IPS DF 19.7 (cell line): Measurements from ENCODE around the gene OPTC.
"Not testable (repeated sequence)": the region's sequence is repeated elsewhere in the genome, so short reads cannot be mapped to it uniquely, and the experiment has no call there.

Source experiments
- DNase-seq: peaks from one replicate; pipeline ENCODE4 v3.0.0-alpha.2; 2013; ENCODE audit warnings: low read depth, low spot score

OPTC gene, protein sequence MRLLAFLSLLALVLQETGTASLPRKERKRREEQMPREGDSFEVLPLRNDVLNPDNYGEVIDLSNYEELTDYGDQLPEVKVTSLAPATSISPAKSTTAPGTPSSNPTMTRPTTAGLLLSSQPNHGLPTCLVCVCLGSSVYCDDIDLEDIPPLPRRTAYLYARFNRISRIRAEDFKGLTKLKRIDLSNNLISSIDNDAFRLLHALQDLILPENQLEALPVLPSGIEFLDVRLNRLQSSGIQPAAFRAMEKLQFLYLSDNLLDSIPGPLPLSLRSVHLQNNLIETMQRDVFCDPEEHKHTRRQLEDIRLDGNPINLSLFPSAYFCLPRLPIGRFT

DNA sequence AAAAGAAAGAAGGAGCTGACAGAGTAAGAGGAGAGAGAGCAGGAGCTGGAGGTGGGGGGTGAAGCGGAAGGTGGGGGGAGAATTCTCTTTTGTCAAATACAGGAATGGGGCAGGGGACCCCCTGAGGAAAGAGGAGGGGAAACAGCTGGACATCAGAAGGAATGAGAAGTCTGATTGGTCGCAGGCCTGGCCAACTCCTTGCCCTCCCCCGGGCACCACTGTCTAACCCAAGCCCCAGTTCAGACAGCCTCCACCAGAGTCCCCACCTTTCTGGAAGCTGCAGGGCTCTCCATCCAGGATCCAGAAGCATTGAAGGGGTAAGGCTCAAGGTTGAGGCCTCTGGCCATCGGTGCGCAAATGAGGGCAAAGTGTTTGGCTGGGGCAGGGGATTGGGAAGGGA lies at the start of gene OPTC:
Gene OPTC (plus strand): TSS at position 253 of the 400 bp plus-strand sequence. CDS start 1,853 bp downstream, outside the sequence.
- DNase-seq = no peak

DNA sequence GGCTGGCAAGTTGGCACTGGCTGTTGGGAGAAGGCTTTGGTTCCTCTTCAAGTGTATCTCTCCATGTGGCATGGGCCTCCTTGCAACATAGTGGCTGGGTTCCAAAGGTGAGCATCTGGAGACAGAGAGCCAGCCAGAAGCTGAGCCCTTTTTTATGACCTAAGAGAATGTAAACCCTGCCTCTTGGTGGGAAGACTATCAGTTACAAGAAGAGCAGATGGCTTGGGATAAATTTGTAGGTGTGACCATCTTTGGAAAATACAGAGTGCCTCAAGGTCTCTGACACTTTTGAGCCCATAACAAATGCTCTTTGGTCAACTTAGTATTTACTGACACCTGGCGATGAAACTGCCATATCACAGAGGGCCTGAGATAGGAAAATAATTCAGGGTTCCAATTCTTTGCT lies 49.8 kb upstream of the OPTC start:
- DNase-seq = no peak

DNA sequence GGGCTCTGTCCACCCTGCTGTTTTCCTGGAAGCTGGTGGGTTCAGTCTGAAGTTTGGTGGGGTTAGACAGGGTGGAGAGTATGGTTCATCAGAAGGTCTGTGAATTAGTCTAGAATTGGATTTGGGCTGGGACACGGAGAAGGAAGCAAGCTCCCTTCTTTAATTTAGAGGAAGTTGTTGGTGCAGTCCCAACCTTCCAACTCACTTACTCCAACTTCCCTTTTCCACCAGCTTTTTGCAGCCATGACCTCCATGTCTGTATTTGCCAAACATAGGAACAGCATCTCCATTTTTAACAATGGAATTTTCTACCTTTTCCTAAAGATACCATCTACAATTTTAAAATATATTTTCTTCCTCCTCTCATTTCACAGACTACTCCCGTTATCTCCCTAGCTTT lies 46.8 kb upstream of the OPTC start:
- no peak for DNase-seq

DNA sequence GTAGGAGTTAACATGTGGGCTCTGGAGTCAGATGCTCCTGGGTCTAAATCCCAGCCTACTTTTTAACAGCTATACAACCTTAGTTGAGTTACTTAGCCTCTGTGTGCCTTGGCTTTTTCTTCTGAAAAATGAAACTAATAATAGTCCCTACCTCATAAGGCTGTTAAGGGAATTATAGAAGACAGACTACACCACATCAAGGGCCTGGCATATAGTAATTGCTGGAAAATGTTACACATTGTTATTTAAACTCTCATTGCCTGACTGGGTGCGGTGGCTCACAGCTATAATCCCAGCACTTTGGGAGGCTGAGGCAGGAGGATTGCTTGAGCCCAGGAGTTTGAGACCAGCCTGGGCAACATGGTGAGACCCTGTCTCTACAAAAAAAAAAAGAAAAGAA lies 46.4 kb upstream of the OPTC start:
- DNase-seq = not testable (repeated sequence)

DNA sequence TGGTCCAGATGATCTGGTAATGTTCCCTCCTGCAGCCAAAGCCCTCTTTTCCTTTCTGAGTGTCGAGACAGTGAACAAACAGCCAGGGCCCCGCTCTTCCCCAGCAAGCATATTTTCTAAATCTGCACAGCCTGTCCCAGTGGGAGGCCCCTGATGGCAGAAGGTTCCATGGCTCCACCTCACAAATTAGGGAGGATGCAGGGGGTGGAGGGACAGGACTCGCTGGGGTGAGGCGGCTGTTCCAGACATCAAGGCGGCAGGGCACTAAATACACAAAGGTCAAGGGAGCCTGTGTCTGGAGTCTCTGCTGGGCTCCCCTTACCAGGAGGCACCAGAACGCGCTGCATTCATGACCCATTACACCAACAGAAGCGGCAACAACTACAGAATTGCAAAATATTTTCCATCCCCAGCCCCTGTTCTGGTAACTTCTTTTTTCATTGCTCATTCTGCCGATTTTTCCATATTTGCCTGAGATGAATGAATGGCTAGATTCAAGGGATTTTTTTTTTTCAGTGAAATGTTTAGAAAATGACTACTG lies 45.4 kb upstream of the OPTC start:
- DNase-seq = no peak

DNA sequence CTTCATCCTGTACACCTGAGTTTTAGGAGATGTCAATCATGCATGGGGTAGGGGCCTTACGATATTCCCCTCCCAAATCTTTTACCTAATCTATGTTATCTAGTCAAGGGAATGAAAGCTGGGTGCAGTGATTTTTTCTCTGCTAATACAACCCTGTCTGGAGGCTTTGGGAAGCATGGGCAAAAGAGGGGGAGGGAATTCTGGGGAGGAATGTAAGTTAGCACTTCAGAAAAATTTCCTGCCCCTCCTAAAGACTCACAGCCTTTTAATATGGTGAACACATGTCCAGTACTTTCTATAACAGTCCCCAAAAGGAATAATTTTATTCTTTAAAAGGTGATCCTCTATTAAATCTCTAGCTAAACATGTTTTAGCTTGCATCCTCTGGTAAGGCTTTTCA lies 44.0 kb upstream of the OPTC start:
- no peak for DNase-seq

DNA sequence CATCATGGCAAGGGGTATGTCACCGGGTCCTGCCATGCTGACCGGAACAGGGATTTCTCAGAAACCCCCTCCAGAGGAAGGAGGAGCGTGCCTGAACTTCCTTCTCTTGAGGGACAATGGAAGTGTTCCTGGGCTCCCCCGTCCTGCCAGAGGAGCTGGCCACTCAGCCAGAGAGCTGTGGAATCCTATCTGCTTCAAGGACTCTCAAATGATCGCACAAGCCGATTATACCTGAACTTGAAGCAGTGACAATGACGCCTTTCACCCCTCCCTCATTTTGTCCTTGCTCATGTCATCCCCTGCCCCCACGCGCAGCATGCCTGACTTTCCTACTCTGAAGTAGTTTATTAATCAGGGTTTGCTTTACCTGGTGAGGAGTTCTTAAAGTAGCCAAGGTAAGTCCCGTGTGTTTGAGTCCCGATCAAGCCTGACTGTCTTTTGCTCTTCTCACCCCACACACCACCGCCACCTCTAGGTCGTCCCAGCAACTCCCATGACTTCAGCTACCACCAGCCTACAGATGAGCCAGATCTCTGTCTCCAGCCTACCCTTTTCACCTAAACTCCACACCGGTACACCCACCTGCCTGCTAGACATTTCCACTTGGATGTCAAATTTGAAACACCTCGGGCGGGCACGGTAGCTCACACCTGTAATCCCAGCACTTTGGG lies 43.3 kb upstream of the OPTC start:
- no peak for DNase-seq

DNA sequence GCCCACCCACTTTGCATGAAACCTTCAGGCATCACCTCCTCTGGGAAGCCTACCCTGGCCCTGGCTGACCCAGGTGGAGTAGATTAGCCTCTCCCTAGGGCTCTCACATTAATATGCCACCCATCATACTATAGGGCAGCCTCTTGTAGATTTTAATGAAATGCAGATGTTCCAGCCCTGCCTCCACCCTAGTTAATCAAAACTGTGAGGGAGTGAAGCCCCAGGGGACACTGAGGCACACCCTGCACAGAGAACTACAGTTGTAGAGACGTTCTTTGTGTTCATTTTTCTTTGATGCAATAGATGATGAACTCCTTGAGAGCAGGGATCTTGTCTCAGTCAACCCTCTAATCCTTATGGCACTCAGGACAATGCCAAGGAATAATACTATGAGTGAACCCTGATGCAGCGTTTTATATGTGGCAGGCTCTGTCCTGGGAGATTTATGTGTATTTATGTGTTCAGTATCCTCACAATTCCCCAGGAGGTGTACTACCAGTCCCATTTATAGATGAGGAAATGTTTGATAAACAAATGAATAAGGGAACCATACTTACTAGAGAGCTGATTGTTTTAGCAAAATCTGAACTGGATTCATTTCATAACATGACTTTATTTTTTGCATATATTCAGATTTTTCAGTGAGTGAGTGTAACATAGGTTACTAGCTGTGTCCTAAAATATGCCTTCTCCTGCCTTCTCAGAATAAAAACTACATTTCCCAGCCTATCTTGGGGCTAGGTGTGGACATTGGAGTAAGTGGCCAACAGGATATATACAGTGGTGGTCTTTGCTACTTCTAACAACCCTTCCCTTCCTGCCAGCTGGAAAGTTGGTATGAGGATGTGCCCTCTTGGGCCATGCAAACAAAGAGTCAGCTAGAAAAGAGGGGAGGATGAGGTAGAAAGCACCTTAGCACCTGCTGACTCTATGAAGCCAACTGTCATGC lies 41.8 kb upstream of the OPTC start:
- no peak for DNase-seq

DNA sequence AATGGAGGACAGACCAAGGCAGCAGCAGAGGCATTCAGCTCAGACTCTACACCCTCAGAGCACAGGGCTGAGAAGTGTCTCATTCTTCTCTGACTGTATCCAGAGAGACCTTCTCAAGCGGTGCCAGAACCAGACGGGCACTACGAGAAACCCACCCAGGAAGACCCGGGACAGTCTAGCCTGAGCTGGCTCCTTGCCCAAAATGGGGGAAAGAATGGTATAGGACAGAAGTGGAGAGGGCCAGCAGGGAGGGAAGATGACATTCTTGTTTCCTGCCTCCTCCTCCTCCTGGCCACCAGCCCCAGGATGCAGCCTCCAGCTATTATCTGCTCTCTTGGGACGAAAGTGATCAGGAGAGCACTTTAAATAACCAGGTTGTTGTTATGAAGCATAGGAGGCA lies 40.9 kb upstream of the OPTC start:
- DNase-seq = no peak

DNA sequence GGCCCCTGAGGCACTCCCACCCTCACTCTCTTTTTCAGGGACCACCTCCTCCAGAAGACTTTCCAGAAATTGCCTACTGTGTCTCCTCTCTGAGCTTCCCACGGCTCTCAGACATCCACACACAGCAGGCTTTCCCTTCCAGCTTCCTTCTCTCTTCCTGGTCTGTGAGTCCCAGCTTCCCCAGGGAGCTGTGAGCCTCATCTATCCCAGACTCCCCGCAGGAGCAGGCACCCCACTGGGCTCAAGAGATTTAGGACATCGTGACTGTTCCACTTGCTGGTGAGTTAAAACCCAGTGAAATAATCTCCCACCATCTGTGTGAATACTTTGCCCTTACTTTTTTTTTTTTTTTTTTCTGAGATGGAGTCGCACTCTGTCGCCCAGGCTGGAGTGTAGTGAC lies 40.3 kb upstream of the OPTC start:
- DNase-seq = no peak

DNA sequence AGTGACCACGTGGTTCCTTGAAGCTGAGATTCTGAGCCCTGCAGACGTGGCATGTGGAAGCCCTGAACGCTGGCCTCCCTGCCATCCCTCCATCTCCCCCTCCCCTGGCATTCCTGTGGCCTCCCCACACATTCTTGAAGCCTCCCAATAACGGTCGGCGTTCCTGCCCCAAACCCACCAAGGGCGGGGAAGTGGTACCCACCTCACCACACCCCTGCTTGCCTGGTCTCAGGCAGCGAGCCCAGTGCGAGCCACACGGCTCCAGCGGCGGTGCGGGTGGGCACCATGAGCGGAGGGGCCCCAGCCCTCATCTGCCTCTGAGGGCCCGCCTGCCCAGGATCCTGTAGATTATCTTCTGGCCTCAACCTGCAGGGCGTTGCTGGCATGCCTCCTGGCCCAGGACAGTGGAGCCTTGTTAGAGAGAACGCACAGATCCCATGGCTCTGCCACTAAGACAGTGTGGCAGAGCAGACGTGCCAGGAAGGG lies 38.9 kb upstream of the OPTC start:
- DNase-seq = no peak

DNA sequence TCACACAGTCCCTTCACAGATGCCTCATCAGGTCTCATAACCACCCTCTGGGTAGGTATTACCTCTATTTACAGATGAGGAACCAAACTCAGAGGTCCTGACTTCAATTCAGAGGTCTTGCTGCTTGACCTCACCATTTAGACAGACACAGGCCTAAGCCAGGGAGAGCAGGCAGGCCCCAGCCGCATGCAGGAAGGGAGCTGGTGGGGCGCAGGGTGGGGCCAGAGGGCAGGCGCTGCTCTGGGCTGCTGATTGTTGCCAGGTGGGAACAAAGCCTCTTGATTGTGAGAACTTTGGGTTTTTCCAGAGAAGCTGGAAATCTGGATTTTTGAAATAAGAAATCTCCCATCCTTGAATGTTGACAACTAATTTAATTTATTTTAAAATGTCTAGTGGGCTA lies 38.2 kb upstream of the OPTC start:
- no peak for DNase-seq

DNA sequence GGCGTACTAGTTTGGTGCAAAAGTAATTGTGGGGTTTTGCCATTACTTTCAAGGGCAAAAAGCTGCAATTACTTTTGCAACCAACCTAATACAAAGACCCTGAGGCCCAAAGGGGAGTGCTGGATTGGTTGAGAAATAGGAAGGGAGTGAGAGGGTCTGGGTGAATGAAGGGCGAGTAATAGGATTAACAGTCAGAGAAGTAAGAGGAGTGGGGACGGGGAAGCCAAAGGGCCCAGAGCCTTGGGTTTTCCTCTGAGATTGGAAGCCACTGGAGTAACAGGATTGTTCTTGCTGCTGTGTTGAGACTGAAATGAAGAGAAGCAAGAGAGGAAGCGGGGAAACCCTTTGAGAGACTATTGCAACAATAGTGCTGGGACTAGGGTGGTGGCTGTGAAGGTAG lies 37.4 kb upstream of the OPTC start:
- no peak for DNase-seq

DNA sequence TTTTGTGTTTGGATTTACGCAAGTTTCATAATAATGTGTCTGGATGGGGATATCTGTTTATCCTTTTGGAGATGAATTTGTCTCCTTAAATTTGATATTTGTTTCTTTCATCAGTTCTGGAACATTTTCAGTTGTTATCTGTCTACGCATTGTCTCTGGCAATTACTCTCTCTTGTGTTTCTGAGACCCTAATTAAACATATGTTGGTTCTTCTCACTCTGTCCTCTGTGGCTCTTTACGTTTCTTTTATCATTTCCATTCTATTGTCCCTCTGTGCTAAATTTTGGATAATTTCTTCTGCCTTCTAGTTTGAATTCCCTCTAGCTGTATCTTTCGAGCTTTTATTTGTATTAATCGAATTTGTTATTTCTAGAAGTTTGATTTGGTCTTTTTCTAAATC lies 35.9 kb upstream of the OPTC start:
- no peak for DNase-seq

DNA sequence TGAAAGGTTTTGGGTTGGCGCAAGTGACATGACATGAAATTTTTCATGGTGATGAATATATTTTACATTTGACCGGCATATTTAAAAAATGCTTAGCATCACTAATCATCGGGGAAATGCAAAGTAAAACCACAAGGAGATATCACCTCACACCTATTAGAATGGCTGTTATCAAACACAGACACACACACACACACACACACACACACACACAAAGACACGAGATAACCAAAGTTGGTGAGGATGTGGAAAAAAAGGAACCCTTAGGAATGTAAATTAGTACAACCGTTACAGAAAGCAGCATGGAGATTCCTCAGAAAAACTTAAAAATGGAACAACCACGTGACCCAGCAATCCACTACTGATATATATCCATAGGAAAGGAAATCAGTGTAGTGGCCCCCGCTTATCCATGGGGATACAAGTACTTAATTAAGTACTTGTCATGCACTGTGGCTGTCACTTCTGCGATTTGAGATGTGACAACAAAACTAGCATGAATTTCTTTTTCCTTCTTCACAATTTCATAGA lies 34.2 kb upstream of the OPTC start:
- no peak for DNase-seq

DNA sequence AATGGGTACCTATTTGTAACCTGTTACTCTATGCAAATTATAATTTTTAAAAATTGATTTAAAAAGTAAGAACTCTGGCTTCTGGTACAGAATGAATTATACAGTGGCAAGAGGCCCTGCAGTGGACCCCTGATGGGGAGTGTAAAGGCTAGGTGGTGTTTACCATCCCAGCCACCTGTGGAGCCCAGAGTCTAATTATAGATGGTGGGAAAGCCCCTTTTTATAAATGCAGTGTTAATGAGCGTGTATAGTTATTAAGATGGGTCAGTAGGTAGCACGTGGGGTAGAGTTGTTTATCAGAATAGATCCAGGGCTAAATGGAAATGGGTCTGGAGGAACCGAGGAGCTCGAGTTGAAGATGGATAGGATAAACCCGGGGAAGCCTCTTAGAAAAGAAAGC lies 32.2 kb upstream of the OPTC start:
- no peak for DNase-seq

DNA sequence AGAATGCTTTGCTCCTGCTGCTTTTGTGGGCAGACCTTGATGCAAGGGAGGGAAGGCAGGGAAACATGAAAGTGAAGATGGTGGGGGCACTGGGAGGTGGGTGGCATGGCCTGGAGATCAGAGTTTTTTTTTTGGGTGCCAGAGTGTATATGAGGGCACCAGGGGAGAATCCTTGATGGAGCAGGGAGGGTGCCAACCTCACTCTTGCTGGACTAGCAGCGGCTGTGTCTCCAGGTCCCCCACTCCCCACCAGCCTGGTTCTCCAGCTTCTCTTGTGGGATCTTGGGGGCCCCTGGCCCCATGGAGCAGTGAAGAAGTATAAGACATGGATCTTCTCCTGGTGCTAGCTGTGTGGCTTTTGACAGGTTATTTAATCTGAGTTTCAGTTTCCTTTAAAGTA lies 31.8 kb upstream of the OPTC start:
- no peak for DNase-seq

DNA sequence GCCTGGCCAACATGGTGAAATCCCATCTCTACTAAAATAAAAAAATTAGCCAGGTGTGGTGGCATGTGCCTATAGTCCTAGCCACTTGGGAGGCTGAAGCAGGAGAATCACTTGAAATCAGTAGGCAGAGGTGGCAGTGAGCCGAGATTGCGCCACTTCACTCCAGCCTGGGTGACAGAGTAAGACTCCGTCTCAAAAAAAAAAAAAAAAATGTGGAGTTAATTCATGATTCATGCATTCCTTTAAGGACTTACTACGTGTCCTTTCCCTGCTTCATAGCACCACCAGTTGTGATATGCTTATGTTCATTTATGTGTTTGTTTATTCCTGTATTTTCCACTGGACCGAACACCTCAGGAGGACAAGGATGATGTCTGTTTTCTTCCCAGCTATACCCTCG lies 31.1 kb upstream of the OPTC start:
- DNase-seq = no peak

DNA sequence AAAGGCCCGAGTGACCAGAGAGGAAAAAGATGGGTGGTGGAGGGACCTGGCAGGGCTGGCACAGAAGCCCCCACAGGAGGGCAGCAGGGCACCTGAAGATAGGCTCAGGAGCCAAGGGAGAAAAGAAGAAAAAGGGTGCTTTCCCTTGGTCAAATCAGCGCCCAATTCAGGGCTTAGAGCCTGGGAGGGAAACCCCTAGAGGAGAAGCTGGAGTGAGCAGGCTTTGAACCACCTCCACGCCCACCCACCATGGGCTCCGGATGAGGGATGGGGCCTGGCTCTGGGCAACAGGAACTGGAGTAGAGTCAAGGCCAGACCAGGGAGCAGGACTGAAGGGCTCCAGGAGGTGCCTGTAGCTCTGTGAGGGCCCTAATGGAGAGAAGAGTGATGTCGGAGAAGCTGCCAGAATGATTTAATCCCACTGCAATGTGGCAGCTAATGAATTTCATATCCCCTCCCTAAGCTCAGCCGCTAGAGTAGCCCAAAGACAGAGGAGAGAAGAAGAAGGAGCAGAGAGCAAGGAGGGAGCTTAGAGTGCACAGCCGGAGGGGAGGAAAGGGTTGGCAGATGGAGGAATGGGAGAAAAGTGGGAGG lies 30.4 kb upstream of the OPTC start:
- no peak for DNase-seq

DNA sequence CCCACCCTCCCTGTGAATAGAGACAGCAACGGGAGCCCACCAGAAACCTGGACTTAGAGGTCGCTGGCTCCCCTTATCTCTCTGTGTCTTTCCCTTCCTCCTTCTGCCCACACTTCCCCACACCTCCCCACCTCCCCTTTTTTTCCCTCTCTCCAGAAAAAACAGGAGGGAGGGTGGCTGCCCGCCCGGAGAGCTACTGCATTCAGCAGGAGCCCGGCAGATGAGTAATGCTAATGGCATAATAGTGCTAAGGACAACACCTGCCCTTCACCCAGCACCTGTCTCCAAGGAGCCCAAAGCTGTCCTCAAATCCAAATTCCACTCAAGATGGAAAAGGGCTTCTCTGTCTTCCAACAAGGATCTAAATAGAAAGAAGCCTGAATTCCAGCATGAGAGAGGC lies 29.7 kb upstream of the OPTC start:
- DNase-seq = no peak

DNA sequence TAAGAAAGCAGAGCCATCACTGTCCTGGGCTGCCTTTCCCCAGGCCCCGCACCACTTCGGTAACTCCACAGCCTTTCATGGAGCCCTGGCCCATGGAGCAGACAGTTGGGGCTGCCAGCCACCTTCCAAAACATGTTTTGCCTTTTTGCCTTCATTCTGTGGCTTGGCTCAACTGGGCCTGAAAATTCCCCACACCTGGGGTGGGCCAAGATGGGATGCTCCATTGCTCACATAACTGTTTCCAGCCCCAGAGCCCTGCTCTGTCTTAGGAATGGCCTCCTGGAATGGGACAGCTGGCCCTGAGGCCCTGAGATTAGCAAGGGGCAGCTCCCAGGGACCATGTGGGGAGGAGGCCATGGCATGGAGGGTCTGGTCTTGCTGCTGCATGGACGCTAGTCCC lies 29.2 kb upstream of the OPTC start:
- DNase-seq = no peak
